GM19240 (cell line): ENCODE data around the gene UVRAG.

Experiments
- DNase-seq: peaks from one replicate; pipeline ENCODE4 v3.0.0; 2011; ENCODE audit warnings: low spot score; ENCODE audit not compliant: insufficient read length

Gene UVRAG

GRCh38 chr11:76159983-76160661, 345.1 kb downstream of the UVRAG start:
- no peak for DNase-seq

DNA sequence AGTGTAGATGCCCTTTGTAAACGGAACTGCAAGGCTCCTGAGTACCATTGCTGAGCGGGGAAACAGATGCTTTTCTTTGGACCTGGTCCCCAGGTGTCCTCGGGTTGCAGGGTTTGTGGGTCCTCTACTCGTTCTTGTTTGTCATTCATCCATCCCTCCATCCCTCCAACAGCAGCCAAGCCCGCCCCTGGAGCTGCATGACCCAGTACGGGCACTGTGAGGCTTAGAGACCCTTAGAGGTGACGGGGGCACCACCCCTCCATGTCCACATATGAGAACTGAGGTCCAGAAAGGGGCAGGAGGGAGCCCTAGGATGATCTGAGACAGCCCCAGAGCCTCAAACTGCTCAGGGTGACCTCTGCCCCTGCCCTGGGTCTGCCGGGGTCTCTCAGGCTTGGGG, 345.8 kb downstream of the UVRAG start:
- no peak for DNase-seq

DNA sequence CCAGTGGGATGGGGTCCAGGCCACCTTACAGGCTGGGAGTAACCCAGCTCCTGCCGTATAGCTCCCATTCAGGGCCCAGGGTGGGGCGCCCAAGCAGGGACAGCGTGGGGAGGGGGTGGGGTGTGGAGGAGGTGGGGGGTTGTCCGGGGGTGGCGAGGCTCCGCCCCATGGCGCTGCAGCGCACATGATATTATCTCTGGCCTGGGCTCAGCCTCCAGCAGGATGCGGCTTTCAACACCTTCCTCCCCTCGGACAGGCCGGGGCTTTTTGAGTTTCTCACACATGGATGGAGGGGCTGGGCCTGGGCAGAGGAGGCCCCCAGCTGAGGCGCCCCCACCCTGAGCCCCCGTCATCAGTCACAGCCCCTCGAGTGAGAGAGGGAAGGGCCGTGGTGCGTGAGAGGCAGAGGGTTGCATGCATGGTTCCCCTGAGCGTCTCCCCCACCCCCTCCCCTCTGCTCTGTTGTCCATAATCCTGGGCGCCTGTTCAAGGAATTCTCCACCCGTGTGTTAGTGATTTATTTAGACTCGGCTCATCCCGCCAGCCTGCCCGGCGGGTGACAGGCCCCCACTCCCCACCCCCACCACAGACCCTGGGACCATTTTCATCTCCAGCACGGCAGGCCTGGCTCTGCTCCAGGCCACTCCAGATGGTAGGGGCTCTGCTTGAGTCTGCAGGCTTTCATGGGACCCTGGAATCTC, 346.4 kb downstream of the UVRAG start:
- no peak for DNase-seq

DNA sequence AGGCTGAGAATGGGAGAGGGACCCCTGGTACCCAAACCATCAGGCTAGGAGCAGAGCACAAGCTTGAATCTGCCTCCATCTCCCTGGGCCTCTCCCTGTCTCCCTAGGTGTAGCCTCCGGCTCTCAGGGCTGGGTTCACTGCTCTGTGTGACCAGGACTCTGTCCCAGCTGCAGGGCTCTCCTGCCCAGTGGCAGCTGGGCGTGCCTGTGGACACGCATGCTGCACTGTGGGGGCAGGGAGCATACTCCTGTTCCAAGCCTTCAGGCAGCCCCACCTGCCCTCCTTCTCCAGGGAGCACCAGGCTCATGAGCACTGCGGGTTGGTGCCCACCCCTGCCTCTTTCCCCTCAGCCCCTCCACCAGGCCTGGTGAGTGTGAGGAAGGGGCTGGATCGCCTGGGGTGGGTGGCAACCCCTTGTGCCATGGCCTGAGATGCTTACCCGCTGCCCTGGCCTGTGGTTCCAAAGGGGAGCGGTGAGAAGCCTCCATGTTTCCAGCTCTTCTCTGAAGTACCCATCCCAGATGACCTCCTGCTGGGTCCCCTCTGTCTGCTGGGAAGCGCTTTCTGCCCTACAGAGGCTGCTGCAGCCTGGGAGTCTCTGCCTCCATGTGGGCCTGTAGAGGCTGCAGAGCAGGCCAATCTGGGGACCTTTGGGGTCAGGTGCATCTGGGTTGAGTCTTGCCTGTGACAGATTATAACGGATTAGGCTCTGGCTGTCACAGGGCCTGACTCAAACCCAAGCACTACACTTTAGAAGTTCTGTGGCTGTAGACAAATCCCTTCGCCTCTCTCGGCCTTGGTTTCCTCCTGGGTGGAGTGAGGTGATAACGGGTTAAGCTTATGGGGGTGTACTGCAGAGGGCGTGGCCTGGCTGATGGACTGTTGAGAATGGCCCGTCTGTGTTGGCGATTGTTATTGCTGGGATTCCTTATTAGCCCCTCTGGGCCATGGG, 347.6 kb downstream of the UVRAG start:
- DNase-seq = no peak

DNA sequence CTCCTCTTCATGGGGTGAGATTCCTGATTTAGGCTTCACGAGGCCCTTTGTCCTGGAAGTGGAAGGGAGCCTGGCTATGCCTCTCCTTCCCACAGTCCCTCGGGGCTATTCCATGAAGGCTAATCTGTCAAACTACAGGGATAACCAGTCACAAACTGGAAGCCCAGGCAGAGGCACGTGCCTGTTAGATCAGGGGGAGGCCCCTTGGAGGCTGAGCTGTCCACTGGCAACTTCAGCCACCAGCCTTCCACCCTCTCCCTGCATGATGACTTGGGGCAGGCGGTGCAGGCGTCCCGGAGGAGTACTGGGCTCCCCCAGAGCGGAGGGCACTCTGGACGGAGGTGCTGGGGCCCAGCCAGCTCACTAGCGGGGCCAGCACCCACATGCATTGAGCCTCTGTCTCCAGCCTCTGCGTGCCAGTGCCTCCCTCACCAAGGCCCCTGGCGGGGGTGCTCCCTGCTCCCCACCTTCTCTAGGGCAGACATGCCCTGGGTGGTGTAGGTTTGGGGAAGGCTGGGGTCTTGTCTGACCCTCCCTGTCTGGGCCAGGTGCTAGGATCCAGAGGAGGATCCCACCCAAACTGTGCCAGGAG, 348.4 kb downstream of the UVRAG start:
- DNase-seq = no peak

DNA sequence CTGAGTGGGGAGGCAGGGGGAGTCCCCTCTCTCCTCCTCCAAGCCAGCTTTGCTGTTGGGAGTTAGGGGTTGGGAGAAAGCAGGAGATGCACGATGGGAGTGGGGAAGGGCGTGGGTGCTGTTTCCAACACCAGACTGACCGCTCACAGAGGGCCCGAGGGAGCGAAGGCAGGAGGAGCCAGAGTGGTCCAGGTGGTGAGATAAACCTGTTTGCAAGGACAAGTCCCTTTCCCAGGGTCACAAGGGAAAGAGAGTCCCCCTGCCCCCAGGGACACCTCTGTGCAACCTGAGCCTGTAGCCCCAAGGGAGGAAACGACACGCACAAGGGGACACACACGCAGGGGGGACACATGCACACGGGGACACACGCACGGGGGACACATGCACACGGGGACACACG, 349.1 kb downstream of the UVRAG start:
- DNase-seq = no peak

DNA sequence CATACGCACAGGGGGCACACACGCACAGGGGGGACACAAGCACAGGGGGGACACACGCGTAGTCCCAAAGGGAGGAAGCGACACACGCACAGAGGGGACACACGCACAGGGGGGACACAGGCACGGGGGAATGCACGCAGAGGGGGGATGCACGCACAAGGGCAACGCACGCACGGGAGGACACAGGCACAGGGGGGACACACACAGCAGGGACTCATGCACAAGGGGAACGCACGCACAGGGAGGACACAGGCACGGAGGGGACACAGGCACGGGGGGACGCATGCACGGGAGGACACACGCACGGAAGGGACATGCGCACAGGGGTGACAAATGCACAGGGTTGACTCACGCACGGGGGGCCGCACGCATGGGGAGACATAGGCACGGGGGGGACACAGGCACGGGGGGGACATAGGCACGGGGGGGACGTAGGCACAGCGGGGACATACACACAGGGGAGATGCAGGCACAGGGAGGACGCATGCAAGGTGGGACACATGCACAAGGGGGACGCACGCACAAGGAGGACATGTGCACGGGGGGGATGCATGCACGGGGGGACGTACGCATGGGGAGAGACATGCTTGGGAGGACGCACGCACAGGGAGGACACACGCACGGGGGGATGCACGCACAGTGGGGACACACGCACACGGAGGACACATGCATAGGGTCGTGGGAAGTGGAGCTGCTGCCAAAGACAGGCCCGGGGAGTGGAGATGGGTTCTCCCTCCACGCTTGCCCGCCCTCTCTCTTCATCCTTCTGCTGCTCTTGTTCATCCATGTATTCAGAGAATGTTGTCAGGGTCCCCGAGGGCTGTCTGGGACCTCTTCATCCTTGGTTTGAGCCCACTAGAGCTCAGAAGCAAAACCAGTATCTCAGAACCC, 350.1 kb downstream of the UVRAG start:
- DNase-seq = no peak

- DNase-seq = no peak
These were observed 351.3 kb downstream of the UVRAG start for GRCh38 chr11:76166314-76166713.

DNA sequence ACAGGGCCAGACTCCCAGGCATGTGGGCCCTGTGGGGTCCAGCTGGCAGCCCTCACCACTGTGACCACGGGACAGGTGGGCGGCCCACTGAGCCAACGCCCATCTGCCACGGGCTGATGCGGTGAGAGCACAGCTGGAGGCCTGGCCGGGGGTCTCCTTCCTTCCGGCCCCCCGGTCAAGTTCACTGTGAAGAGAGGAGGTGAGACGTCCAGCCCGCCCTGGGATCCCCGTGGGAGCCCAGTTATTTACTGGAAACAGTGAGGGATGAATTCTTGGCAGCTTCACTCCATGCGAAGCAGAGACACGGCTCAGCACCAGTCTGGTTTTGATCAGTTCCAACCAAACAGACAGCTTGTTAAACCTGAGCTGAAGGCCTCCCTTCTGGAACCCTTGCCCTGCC, 352.6 kb downstream of the UVRAG start:
- no peak for DNase-seq

GRCh38 chr11:76169473-76169896, 354.5 kb downstream of the UVRAG start:
- DNase-seq = no peak

DNA sequence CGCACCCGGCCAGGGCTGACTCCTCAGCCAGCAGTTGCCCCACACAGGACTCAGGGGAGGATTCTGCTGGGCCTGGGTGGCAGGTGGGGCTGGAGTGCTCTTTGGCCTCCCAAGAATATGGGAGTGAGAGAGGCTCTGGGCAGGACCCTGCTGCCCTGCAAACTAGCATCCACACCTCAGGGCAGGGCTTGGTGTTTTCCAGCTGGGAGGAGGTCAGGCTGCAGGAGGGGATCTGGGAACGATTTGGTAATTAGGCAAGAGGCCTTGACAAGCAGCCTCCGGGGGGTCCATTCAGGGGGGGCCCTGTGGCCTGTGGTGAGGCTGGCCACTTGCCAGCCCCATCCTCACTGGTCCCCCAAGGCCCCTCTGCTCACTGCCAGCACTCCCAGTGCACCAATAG, 355.5 kb downstream of the UVRAG start:
- no peak for DNase-seq

DNA sequence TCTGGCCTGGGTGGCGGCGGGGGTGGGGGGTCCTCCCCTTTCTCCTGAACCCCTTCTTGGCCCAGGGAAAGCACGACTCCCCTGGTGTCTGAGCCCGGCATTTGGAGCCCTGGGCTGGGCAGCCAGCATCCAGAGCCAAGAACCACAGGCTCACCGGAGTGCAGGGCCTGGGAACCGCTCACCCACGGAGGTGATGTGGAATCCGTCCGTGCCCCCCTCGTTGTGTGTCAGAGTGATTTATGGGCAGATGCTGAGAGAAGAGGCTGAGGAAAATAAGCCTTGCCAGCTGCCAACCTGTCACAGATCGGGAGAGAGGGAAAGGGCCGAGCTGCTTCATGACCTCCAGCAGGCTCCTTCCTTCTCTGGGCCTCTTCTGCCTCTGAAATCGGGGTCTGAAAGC, 357.6 kb downstream of the UVRAG start:
- DNase-seq = no peak

- no peak for DNase-seq
These were observed 358.7 kb downstream of the UVRAG start for GRCh38 chr11:76173663-76174062.

DNA sequence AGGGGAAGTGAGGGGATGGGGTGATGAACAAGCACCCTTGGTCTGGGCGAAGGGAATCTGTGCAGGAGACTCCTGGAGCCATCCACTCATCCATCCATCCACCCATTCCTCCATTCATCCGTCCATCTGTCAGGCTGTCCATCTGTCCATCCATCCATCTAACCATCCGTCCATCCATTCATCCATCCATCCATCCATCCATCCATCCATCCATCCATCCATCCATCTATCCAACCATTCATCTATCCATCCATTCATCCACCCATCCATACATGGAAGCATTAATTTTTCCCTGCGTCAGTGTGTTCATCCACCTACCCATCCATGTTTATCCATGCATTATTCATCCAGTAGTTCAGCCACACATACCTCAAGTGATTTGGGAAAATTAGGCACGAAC, 359.3 kb downstream of the UVRAG start:
- no peak for DNase-seq

DNA sequence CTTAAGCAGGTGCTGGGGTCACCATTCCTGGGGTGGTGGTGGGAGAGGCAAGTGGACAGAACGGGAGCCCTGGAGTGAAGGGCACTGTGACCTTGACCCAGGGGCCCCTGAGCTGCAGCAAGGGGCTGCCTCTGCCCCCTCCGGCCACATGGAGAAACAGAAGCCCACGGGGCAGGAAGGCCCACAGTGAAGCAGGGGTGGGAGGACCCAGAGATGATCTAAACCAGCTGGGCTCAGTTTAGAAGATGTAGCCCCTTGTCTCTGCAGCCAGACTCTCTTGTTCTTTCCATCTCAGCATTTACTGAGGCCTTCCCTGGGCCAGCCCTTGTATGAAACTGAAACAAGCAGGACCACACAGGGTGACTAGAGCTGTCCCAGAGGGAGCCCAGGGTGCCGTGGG, 360.8 kb downstream of the UVRAG start:
- DNase-seq = no peak

DNA sequence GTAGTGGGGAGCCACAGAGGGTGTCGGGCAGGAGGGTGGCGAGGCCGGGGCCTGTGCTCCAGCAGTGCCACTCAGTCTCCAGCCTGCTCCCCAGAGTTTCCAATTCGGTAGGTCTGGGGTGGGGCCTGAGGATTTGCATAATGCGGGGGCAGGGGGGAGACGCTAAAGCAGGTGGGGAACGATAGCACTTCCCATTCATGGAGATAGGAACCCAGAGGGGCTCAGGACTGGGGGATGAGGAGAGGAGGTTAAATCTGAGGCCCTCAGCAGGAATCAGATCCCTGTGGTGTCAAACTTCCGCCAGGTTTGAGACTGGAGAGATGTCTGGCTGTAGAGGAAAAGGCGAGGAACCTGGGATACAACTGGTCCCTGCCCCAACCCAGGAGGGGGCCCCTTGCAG, 361.5 kb downstream of the UVRAG start:
- DNase-seq = no peak

- no peak for DNase-seq
These were observed 362.3 kb downstream of the UVRAG start for GRCh38 chr11:76177250-76177686.

GRCh38 chr11:76179147-76179546, 364.1 kb downstream of the UVRAG start:
- DNase-seq = no peak

- DNase-seq = no peak
These were observed 366.4 kb downstream of the UVRAG start for GRCh38 chr11:76181371-76181770.

GRCh38 chr11:76184551-76184993, 369.6 kb downstream of the UVRAG start:
- no peak for DNase-seq

DNA sequence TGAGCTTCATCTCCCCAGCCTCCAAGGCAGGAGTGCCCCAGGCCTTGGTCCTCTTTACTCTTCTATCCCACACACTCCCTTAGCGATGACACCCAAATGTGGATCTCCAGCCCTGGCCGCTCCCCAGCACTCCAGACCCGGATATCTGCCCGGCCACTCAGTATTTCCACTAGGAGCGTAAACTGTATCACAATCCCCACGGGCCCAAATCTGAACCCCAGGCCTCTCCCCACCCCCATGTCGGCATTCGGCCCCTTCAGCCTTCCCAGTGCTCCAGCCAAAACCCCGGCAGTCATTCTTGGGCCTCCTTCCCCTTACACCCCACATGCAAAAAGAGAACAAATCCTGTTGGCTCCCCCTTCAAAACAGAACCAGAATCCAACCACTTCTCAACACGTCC, 370.5 kb downstream of the UVRAG start:
- DNase-seq = no peak
